ENCODE results near the gene GOLGA6D.

- TF ChIP-seq EZH2 (IDR thresholded peaks at IDR 0.05; ENCODE audit: borderline replicate concordance, low read depth, low read length, severe bottlenecking) (no peak), CTCF (IDR thresholded peaks at IDR 0.05; ENCODE audit: borderline replicate concordance, extremely low read depth, low read length, poor library complexity, severe bottlenecking) (no peak)
Measured at GRCh38 chr15:75338661-75339240, 56.1 kb downstream of the GOLGA6D start.

All from DND-41 (cell line).